ENCODE results near the gene PRKRA. TPM values are rescaled to one million over a fixed set of nuclear protein-coding genes. Genes with fewer than 3 reads are reported as not detected.

Gene PRKRA
- total RNA-seq, 1 donor from 2014 or later = 135 TPM

DNA sequence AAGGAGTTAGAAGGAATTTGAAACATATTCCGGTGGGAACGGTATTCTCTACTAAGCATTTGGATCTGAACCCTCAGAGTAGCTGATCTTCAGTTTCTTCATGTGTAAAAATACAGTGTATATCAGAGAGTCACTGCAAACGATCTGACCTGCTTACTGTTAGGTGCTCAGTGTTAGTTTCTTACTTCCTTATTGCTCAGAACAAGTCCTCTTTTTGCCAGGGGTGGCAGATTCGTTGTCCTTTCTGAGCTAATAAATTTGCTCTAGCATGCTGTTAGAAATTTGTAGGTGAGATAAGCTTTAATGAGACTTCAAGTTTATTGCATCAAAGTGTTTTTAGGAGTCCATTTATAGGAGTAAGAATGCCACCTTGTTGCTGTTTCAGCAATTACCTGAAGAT is 45.1 kb upstream of the PRKRA start:
- no peaks in the 10 kb centered on the region for H3K4me1 Mint-ChIP-seq
- TF ChIP-seq EZH2phosphoT487 (IDR thresholded peaks at IDR 0.05) (no peak), EZH2 (IDR thresholded peaks at IDR 0.05) (no peak)
- TF ChIP-seq, protein P1, sequence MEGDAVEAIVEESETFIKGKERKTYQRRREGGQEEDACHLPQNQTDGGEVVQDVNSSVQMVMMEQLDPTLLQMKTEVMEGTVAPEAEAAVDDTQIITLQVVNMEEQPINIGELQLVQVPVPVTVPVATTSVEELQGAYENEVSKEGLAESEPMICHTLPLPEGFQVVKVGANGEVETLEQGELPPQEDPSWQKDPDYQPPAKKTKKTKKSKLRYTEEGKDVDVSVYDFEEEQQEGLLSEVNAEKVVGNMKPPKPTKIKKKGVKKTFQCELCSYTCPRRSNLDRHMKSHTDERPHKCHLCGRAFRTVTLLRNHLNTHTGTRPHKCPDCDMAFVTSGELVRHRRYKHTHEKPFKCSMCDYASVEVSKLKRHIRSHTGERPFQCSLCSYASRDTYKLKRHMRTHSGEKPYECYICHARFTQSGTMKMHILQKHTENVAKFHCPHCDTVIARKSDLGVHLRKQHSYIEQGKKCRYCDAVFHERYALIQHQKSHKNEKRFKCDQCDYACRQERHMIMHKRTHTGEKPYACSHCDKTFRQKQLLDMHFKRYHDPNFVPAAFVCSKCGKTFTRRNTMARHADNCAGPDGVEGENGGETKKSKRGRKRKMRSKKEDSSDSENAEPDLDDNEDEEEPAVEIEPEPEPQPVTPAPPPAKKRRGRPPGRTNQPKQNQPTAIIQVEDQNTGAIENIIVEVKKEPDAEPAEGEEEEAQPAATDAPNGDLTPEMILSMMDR (IDR thresholded peaks at IDR 0.05) = no peak
- no peaks in the 10 kb centered on the region for H3K4me1 ChIP-seq
- no peak overlapping the region for H2AFZ ChIP-seq (replicated peaks)
- no peaks in the 10 kb centered on the region for H3K9me3 ChIP-seq (ENCODE audit: low read depth)
- H3K4me3 ChIP-seq = no peak overlapping the region
- peaks cover 3% of the 10 kb centered on the region for H3F3A ChIP-seq (ENCODE audit: low read depth)
- H3K9ac ChIP-seq = no peak overlapping the region
- no peak overlapping the region for H3K4me3 Mint-ChIP-seq
- H4K20me1 ChIP-seq (ENCODE audit: low read depth) = no peaks in the 10 kb centered on the region
- no peaks in the 10 kb centered on the region for H3K9me3 Mint-ChIP-seq
- no peak overlapping the region for H3K4me2 ChIP-seq
- no peaks in the 10 kb centered on the region for H3K79me2 ChIP-seq (ENCODE audit: low read depth)
- no peak for DNase-seq (ENCODE audit: low spot score)
- no peak overlapping the region for H3K27ac ChIP-seq
- no peaks in the 10 kb centered on the region for H3K27me3 ChIP-seq
- peaks cover 3% of the 10 kb centered on the region for H3K36me3 ChIP-seq
- no peaks in the 10 kb centered on the region for H3K27me3 Mint-ChIP-seq (ENCODE audit: insufficient read depth, low read depth)
- peaks cover 37% of the 10 kb centered on the region for H3K36me3 Mint-ChIP-seq
- no peak overlapping the region for H3K27ac Mint-ChIP-seq

DNA sequence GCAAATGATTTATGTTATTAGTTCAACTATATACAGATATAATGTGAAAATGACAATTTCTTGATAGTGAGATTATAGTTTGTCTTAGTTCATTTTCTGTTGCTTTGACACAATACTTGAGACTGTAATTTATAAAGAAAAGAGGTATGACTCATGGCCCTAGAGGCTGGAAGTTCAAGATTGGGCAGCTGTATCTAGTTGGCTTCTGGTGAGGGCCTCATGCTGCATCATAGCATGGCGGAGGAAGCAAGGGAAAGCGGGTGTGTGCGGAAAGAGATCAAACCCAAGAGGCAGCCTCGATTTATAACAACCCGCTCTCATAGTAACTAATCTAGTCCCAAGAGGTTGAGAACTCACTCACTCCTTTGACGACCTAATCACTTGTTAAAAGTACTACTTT is 40.6 kb upstream of the PRKRA start:
- no peaks in the 10 kb centered on the region for H3K36me3 ChIP-seq
- H3K36me3 Mint-ChIP-seq = peaks cover 49% of the 10 kb centered on the region

DNA sequence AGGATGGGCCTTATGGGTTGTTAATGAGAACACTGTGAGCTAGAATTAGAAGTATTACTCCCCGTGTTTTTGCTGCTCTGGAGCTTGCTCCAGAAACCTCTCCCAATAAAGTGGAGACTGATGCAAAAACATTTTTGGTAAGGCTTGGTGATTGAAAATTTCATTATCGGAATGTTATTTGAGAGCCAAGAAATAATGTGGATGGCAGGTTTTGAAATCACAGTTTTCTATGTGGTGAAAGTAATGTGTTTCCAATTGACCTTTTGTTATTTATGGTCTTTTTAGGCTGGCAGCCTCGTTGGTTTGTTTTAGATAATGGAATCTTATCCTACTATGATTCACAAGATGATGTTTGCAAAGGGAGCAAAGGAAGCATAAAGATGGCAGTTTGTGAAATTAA is 34.4 kb upstream of the PRKRA start:
- Mint-ChIP-seq H3K4me3 (no peak overlapping the region), H3K36me3 (peaks cover 27% of the 10 kb centered on the region), H3K27ac (no peak overlapping the region), H3K27me3 (ENCODE audit: insufficient read depth, low read depth) (no peaks in the 10 kb centered on the region), H3K4me1 (peaks cover 25% of the 10 kb centered on the region), H3K9me3 (no peaks in the 10 kb centered on the region)
- Histone ChIP-seq H3F3A (ENCODE audit: low read depth) (peaks cover 4% of the 10 kb centered on the region), H3K9ac (no peak overlapping the region), H3K4me3 (no peak overlapping the region), H2AFZ (replicated peaks) (no peak overlapping the region), H3K27me3 (no peaks in the 10 kb centered on the region), H3K27ac (no peak overlapping the region), H3K36me3 (no peaks in the 10 kb centered on the region), H3K4me2 (no peak overlapping the region), H3K9me3 (ENCODE audit: low read depth) (no peaks in the 10 kb centered on the region), H3K79me2 (ENCODE audit: low read depth) (peaks cover 51% of the 10 kb centered on the region), H3K4me1 (peaks cover 16% of the 10 kb centered on the region), H4K20me1 (ENCODE audit: low read depth) (peaks cover 32% of the 10 kb centered on the region)
- no peak for DNase-seq (ENCODE audit: low spot score)
- TF ChIP-seq EZH2phosphoT487 (IDR thresholded peaks at IDR 0.05) (no peak), EZH2 (IDR thresholded peaks at IDR 0.05) (no peak)
- TF ChIP-seq, protein P1 (IDR thresholded peaks at IDR 0.05) = no peak

More for the DNA sequence above, 40.6 kb upstream of the PRKRA start:
- H3K4me3 Mint-ChIP-seq = no peak overlapping the region
- no peaks in the 10 kb centered on the region for H3K9me3 Mint-ChIP-seq
- no peak overlapping the region for H3K27ac Mint-ChIP-seq
- no peak overlapping the region for H2AFZ ChIP-seq (replicated peaks)
- no peak overlapping the region for H3K9ac ChIP-seq
- no peaks in the 10 kb centered on the region for H3K4me1 Mint-ChIP-seq
- peaks cover 12% of the 10 kb centered on the region for H3K79me2 ChIP-seq (ENCODE audit: low read depth)
- no peaks in the 10 kb centered on the region for H3K27me3 ChIP-seq
- no peak for TF ChIP-seq EZH2phosphoT487 (IDR thresholded peaks at IDR 0.05)
- TF ChIP-seq, protein P1 (IDR thresholded peaks at IDR 0.05) = no peak
- TF ChIP-seq EZH2 (IDR thresholded peaks at IDR 0.05) = no peak
- no peaks in the 10 kb centered on the region for H3K9me3 ChIP-seq (ENCODE audit: low read depth)
- DNase-seq (ENCODE audit: low spot score) = no peak
- no peaks in the 10 kb centered on the region for H3K27me3 Mint-ChIP-seq (ENCODE audit: insufficient read depth, low read depth)
- H4K20me1 ChIP-seq (ENCODE audit: low read depth) = peaks cover 4% of the 10 kb centered on the region
- no peaks in the 10 kb centered on the region for H3F3A ChIP-seq (ENCODE audit: low read depth)
- no peak overlapping the region for H3K27ac ChIP-seq
- H3K4me1 ChIP-seq = no peaks in the 10 kb centered on the region
- H3K4me2 ChIP-seq = no peak overlapping the region
- H3K4me3 ChIP-seq = no peak overlapping the region
